K562 (cell line): ENCODE data around the gene DNAJC25.
A peak's percentile ranks its signal among the peaks of the same experiment; 100 is the strongest.

Experiments
- ATF3 ChIP-seq, 2 experiments: fragments of 450-650 bp in 1 of 2; sonication (generic) in 1 of 2; formaldehyde crosslinking in 1 of 2; IDR thresholded peaks in 1 of 2; conservative IDR thresholded peaks in 1 of 2; 2 replicates each; pipeline versions ENCODE4 v1.6.1 to v1.8.1; 2016 to 2023; ENCODE audit warnings: mild to moderate bottlenecking in 2 of 2, moderate library complexity in 2 of 2, inconsistent platforms in 1 of 2, missing genetic modification reagents in 1 of 2
- CEBPB ChIP-seq: fragments of 450-650 bp; IDR thresholded peaks from 2 replicates; pipeline ENCODE4 v1.6.1; 2016; ENCODE audit warnings: missing genetic modification characterization, missing compliant biosample characterization
- EP300 ChIP-seq: IDR thresholded peaks from 2 replicates; pipeline ENCODE4 v1.6.1; 2012; ENCODE audit warnings: low read length, improper control_type of control experiment
- POLR2AphosphoS5 ChIP-seq: IDR thresholded peaks from 2 replicates; pipeline ENCODE4 v1.6.1; 2011; ENCODE audit warnings: mild to moderate bottlenecking, low read depth, low read length, moderate library complexity; ENCODE audit not compliant: control insufficient read depth, insufficient read depth
- SIN3A ChIP-seq, 2 experiments: fragments of 150-350 bp in 1 of 2; IDR thresholded peaks; 2 replicates each; pipeline ENCODE4 v1.6.1; 2011 to 2016; ENCODE audit warnings: borderline replicate concordance in 2 of 2, low read depth in 2 of 2, low read length in 2 of 2, mild to moderate bottlenecking in 2 of 2, moderate library complexity in 2 of 2; ENCODE audit not compliant: control insufficient read depth in 1 of 2
- SP1 ChIP-seq: sonication (generic); formaldehyde crosslinking; IDR thresholded peaks from 2 replicates; pipeline ENCODE4 v1.8.1; 2022; ENCODE audit warnings: mild to moderate bottlenecking, missing genetic modification reagents
- SREBF2 ChIP-seq: sonication (generic); formaldehyde crosslinking; IDR thresholded peaks from 2 replicates; pipeline ENCODE4 v1.4.0; 2020; ENCODE audit warnings: mild to moderate bottlenecking, missing genetic modification reagents
- ZFP1 ChIP-seq: fragments of 450-650 bp; formaldehyde crosslinking; IDR thresholded peaks from 2 replicates; pipeline ENCODE4 v1.4.0; 2020; ENCODE audit warnings: mild to moderate bottlenecking, mixed read lengths
- ZFPM2 ChIP-seq: fragments of 250-450 bp; sonication (Bioruptor Pico); IDR thresholded peaks from 2 replicates; pipeline ENCODE4 v1.5.1; 2022; ENCODE audit warnings: mild to moderate bottlenecking
- TF ChIP-seq, protein P1 (sequence below): sonication (generic); formaldehyde crosslinking; IDR thresholded peaks from 2 replicates; pipeline ENCODE4 v1.9.0; 2022; ENCODE audit warnings: mild to moderate bottlenecking, missing genetic modification reagents

DNA sequence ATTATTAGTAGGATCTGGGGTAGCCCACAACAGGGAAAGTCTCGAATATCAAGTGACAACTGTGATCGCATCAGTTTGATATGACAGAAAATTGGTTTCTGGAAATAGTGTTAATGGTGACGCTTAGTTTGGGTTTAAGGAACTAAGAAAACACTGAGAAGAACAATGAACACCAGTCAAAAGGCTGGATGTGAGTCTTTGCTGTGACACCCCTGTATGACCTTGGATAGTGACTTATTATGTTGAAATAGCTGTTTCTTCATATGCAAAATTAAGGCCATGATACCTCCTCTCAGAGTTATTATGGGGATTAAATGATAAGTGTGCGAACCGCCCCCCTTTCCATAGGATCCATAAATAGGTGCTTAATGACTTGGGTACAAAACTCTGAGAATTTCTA lies 926 bp downstream of the DNAJC25 start:
- no peak for TF ChIP-seq EP300
- no peak for TF ChIP-seq SIN3A (IDR thresholded peaks at IDR 0.05; ENCODE audit: borderline replicate concordance in 2 of 2, control insufficient read depth in 1 of 2, low read depth in 2 of 2, low read length in 2 of 2)
- TF ChIP-seq POLR2AphosphoS5: no peak
- TF ChIP-seq ZFP1 (CRISPR knock-in tag): no peak
- TF ChIP-seq CEBPB (tag): peak; percentile 67
- TF ChIP-seq SP1 (CRISPR knock-in tag): no peak
- TF ChIP-seq SREBF2 (CRISPR knock-in tag): no peak
- no peak for TF ChIP-seq ATF3 (IDR thresholded peaks at IDR 0.05)
- no peak for TF ChIP-seq ATF3 (CRISPR knock-in tag; conservative IDR thresholded peaks at IDR 0.05)
- TF ChIP-seq, protein P1, sequence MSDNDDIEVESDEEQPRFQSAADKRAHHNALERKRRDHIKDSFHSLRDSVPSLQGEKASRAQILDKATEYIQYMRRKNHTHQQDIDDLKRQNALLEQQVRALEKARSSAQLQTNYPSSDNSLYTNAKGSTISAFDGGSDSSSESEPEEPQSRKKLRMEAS (CRISPR knock-in tag): no peak
- no peak for TF ChIP-seq ZFPM2
